B cell (primary cell): ENCODE data around the gene CISH. TPM values are rescaled to one million over a fixed set of nuclear protein-coding genes. Genes with fewer than 3 reads are reported as not detected.

ENCODE experiments used
- ATAC-seq: fragments of 200-7000 bp; cut with Tn5 transposase; one replicate; pipeline ENCODE4 v1.10.0; 2021; ENCODE audit warnings: low read depth, mild to moderate bottlenecking, moderate number of reproducible peaks, moderate library complexity
- CTCF ChIA-PET: fragments of 350-600 bp; sonication (Branson Sonifier 250); formaldehyde crosslinking; loops from one replicate; lab custom pipeline; 2021; ENCODE audit warnings: antibody characterized with exemption, inconsistent platforms; lab: Charles Lee
- POLR2A ChIA-PET: fragments of 350-600 bp; sonication (Branson Sonifier 250); formaldehyde crosslinking; loops from one replicate; lab custom pipeline; 2021; ENCODE audit warnings: antibody characterized with exemption; lab: Charles Lee
- DNase-seq: peaks from one replicate; pipeline ENCODE4 v3.0.0; 2013
- H2AFZ ChIP-seq: 2 replicates; pipeline ENCODE4 v1.6.1; 2012; ENCODE audit warnings: mild to moderate bottlenecking, low read depth, low read length; ENCODE audit not compliant: insufficient read depth, poor library complexity, severe bottlenecking
- H3K27ac ChIP-seq, 2 donors: 1 replicate in 1 of 2; 2 replicates in 1 of 2; pipeline ENCODE4 v1.5.1; 2012 to 2013; ENCODE audit warnings: low read length in 2 of 2, mild to moderate bottlenecking in 2 of 2, moderate library complexity in 1 of 2
- H3K27me3 ChIP-seq, 4 experiments: fragments of 200-600 bp in 1 of 4; sonication (generic) in 1 of 4; replicated peaks in 1 of 4; 1 replicate in 2 of 4; 2 replicates in 2 of 4; pipeline versions ENCODE4 v1.6.1 to v1.7.0; 2013 to 2016; ENCODE audit warnings: low read length in 3 of 4, mild to moderate bottlenecking in 2 of 4, mixed read lengths in 1 of 4, moderate library complexity in 1 of 4; ENCODE audit not compliant: insufficient read depth in 4 of 4, control insufficient read depth in 3 of 4; ENCODE audit errors: control extremely low read depth in 1 of 4
- H3K36me3 ChIP-seq, 2 experiments: replicated peaks in 1 of 2; 1 replicate in 1 of 2; 2 replicates in 1 of 2; pipeline versions ENCODE4 v1.6.1 to v1.7.1; 2013; ENCODE audit warnings: low read length in 1 of 2; ENCODE audit not compliant: insufficient read depth in 2 of 2, control insufficient read depth in 1 of 2; ENCODE audit errors: control extremely low read depth in 1 of 2, extremely low read depth in 1 of 2
- H3K4me1 ChIP-seq, 2 donors: fragments of 200-600 bp in 1 of 2; sonication (generic) in 1 of 2; 1 replicate in 1 of 2; 2 replicates in 1 of 2; pipeline versions ENCODE4 v1.5.1 to v1.6.1; 2013 to 2017; ENCODE audit warnings: low read length in 2 of 2; ENCODE audit not compliant: control insufficient read depth in 2 of 2, insufficient read depth in 2 of 2
- H3K4me2 ChIP-seq: replicated peaks from 2 replicates; pipeline ENCODE3; 2012; ENCODE audit warnings: mild to moderate bottlenecking, low read depth, low read length; ENCODE audit not compliant: poor library complexity, severe bottlenecking
- H3K4me3 ChIP-seq, 5 experiments: fragments of 200-600 bp in 1 of 5; sonication (generic) in 1 of 5; 1 replicate in 3 of 5; 2 replicates in 2 of 5; pipeline versions ENCODE4 v1.5.1 to v1.7.0; 2011 to 2016; ENCODE audit warnings: low read length in 4 of 5, mild to moderate bottlenecking in 4 of 5, low read depth in 2 of 5, control low read depth in 1 of 5, moderate library complexity in 1 of 5; ENCODE audit not compliant: insufficient read depth in 1 of 5; ENCODE audit errors: control extremely low read depth in 1 of 5, extremely low read depth in 1 of 5
- H3K79me2 ChIP-seq: fragments of 200-600 bp; sonication (generic); one replicate; pipeline ENCODE4 v1.6.0; 2016; ENCODE audit warnings: low read length; ENCODE audit not compliant: control insufficient read depth, insufficient read depth
- H3K9ac ChIP-seq: fragments of 200-600 bp; sonication (generic); 2 replicates; pipeline ENCODE4 v1.6.1; 2017; ENCODE audit warnings: mild to moderate bottlenecking, low read length, moderate library complexity
- H3K9me3 ChIP-seq, 3 donors: one replicate each; pipeline versions ENCODE4 v1.6.1 to v1.7.1; 2013; ENCODE audit warnings: low read length in 2 of 3; ENCODE audit not compliant: control insufficient read depth in 2 of 3, insufficient read depth in 1 of 3; ENCODE audit errors: control extremely low read depth in 1 of 3
- H4K20me1 ChIP-seq: 2 replicates; pipeline ENCODE4 v1.6.0; 2012; ENCODE audit warnings: mild to moderate bottlenecking, low read length; ENCODE audit not compliant: insufficient read depth, control insufficient read depth, poor library complexity, severe bottlenecking
- H3K27ac Mint-ChIP-seq: one replicate; pipeline ENCODE4 v1.8.0; 2021; ENCODE audit warnings: mixed read lengths
- H3K27me3 Mint-ChIP-seq: one replicate; pipeline ENCODE4 v1.8.0; 2021; ENCODE audit warnings: mixed read lengths
- H3K4me1 Mint-ChIP-seq: one replicate; pipeline ENCODE4 v1.8.0; 2021; ENCODE audit warnings: mixed read lengths
- H3K4me3 Mint-ChIP-seq: one replicate; pipeline ENCODE4 v1.8.0; 2021; ENCODE audit warnings: mixed read lengths
- H3K9me3 Mint-ChIP-seq: one replicate; pipeline ENCODE4 v1.8.0; 2022; ENCODE audit warnings: mixed read lengths; ENCODE audit not compliant: insufficient read depth
- CTCF ChIP-seq: fragments of 200-600 bp; IDR thresholded peaks from one replicate; pipeline ENCODE4 v1.8.0; 2022; ENCODE audit warnings: antibody characterized with exemption, mild to moderate bottlenecking
- EZH2 ChIP-seq: IDR thresholded peaks from 2 replicates; pipeline ENCODE4 v1.6.1; 2012; ENCODE audit warnings: borderline replicate concordance, low read depth, mild to moderate bottlenecking, moderate library complexity, low read length; ENCODE audit not compliant: insufficient read depth, poor library complexity, severe bottlenecking
- WGBS: methylation state at CpG from one replicate; pipeline ENCODE4 v1.1.5; 2013; ENCODE audit warnings: missing lambda C conversion rate; ENCODE audit not compliant: insufficient coverage; 5-methylcytosine and 5-hydroxymethylcytosine counted together
- intact Hi-C: fragments of 100-400 bp; cut with micrococcal nuclease; formaldehyde crosslinking; loops from one replicate; pipeline ENCODE4 v1.10.0; 2022
- polyA plus RNA-seq: library from polyadenylated mRNA; depleted of rRNA; stranded (reverse); fragments of >200 nt; gene quantifications from 2 replicates; pipeline ENCODE4 v1.2.3, GENCODE V29; 2012
- total RNA-seq, 2 donors: library from RNA; stranded (reverse); fragments of 120-200 nt in 1 of 2; gene quantifications; 1 replicate in 1 of 2; 2 replicates in 1 of 2; pipeline versions ENCODE4 v1.2.3 to v1.2.4, GENCODE V29; 2013 to 2022

The CISH gene
- total and polyA plus RNA-seq, 2 donors (not counting 1 experiment from before 2014, with no cell fraction given), result 2.3 to 3.5 TPM

GRCh38 chr3:50645378-50645777 lies 33.8 kb upstream of the CISH start:
- ATAC-seq, result no peak
- ChIA-PET CTCF (no interaction called here), POLR2A (no interaction called here)
- Histone ChIP-seq H3K79me2 (no peaks in the 10 kb centered on the region), H3K9ac (no peak overlapping the region), H3K27me3 (no peaks in the 10 kb centered on the region), H3K9me3 (no peaks in the 10 kb centered on the region), H3K4me3 (no peak overlapping the region), H3K36me3 (peaks cover 0 to 59% of the 10 kb centered on the region in 2 experiments), H3K27ac (no peak overlapping the region), H4K20me1 (no peaks in the 10 kb centered on the region), H3K4me1 (no peaks in the 10 kb centered on the region), H2AFZ (no peak overlapping the region), H3K4me2 (no peak overlapping the region)
- no peaks in the 10 kb centered on the region for H3K9me3 Mint-ChIP-seq
- H3K4me1 Mint-ChIP-seq, result no peaks in the 10 kb centered on the region
- H3K27me3 Mint-ChIP-seq, result no peaks in the 10 kb centered on the region
- intact Hi-C loops, result no loop called here
- 88% methylated on average over 1 of the region's 2 CpGs for WGBS
- DNase-seq, result no peak
- H3K4me3 Mint-ChIP-seq, result no peak overlapping the region
- TF ChIP-seq CTCF, result no peak
- TF ChIP-seq EZH2, result no peak
- no peak overlapping the region for H3K27ac Mint-ChIP-seq

GRCh38 chr3:50644561-50644960 lies 33.0 kb upstream of the CISH start:
- Mint-ChIP-seq H3K9me3 (no peaks in the 10 kb centered on the region), H3K4me1 (no peaks in the 10 kb centered on the region), H3K27ac (no peak overlapping the region), H3K4me3 (no peak overlapping the region), H3K27me3 (no peaks in the 10 kb centered on the region)
- no peak overlapping the region for H3K9ac ChIP-seq
- no peak overlapping the region for H3K27ac ChIP-seq
- no peaks in the 10 kb centered on the region for H3K27me3 ChIP-seq
- H3K4me1 ChIP-seq, result no peaks in the 10 kb centered on the region
- ATAC-seq, result no peak
- TF ChIP-seq EZH2, result no peak
- TF ChIP-seq CTCF, result no peak
- CTCF ChIA-PET, result interaction anchor here (0.6 to 1.1 kb wide), 2 partner anchors 29 to 122 kb away, joined by 3 to 4 read pairs; no protein-coding TSS in a partner anchor
- DNase-seq, result no peak
- no peaks in the 10 kb centered on the region for H3K9me3 ChIP-seq
- no peaks in the 10 kb centered on the region for H4K20me1 ChIP-seq
- intact Hi-C loops, result no loop called here
- H3K79me2 ChIP-seq, result no peaks in the 10 kb centered on the region
- WGBS, result 100% methylated on average over 1 of the region's 7 CpGs
- H2AFZ ChIP-seq, result no peak overlapping the region
- H3K4me3 ChIP-seq, result no peak overlapping the region
- POLR2A ChIA-PET, result no interaction called here
- H3K36me3 ChIP-seq, result peaks cover 0 to 60% of the 10 kb centered on the region in 2 experiments
- no peak overlapping the region for H3K4me2 ChIP-seq
